Left hindlimb (tissue), 1 donor: ENCODE data around the gene SOX12.
A peak's percentile ranks its signal among the peaks of the same experiment; 100 is the strongest.

Experiments
- DNase-seq: peaks from one replicate; pipeline ENCODE4 v3.0.0-alpha.2; 2018

The SOX12 gene

GRCh38 chr20:301886-302848 lies 23.2 kb upstream of the SOX12 start:
- DNase-seq: no peak

- DNase-seq: no peak
Measured at GRCh38 chr20:305745-306144, 19.6 kb upstream of the SOX12 start.

DNA sequence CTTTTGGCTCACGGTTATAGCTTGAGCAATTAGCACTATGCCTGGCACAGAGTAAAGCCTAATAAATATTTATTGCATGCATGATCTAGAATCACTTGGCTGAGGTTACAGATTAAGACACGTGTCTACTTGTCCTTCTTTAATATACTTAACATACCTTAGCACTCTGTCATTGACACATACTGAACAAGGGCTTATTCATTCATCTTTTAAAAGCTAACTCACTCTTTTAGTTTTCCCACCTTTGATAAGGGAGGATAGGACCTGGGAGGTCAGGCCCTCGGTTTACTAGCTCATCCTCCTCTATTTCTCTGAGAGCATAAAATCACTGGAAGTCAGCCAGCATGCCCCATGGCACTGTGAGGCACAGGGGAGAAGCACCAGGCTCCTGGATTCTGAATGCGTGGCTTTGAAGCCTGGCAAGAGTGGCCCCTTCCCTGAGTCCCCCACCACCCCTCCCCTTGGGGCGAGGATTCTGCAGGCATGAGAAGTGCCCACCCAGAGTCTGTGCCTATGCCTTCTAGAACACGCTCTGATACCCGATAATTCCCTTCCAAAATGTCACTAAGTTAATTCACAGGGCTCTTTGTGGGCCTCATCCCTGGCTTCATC lies 16.8 kb upstream of the SOX12 start:
- no peak for DNase-seq

- DNase-seq: peak; percentile 49
Measured at GRCh38 chr20:309306-309840, 16.0 kb upstream of the SOX12 start.

DNA sequence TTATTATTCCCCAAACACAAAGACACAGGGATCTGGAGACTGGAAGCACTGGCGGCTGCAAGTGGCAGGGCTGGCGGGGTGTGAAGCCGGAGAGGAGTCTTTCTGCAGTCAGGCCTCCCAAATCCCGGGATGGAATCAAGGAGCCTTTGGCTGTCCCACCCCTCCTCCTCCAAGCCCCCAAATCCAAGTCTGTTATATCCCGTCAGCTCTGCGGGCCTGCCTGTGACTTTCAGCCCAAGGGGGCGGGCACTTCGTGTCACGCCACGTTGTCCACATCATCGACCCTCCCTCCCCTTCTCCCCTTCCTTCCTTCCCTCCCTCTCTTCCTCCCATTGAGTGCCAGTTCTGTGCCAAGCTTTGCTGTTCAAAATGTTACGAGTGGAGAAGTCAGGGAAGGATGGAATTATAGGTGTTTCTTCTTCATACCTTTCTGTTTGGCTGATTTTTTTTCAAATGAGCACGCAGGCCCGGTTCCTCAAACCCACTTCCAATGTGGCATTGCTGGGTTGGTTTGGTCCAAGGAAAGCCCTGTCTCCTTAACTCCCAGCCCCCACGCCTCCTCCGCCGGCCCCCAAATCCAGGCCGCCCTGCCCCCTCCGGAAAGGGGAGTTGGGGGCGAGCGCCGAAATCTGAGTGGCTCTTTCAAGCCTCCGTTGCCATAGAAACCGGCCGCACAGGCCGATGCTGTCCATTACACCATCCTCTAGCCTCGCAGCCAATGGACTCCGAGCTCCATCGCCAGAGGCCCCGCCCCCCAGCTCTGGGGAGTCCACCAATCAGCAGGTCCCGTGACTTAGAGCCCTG lies 15.3 kb upstream of the SOX12 start:
- DNase-seq: peak; percentile 100

DNA sequence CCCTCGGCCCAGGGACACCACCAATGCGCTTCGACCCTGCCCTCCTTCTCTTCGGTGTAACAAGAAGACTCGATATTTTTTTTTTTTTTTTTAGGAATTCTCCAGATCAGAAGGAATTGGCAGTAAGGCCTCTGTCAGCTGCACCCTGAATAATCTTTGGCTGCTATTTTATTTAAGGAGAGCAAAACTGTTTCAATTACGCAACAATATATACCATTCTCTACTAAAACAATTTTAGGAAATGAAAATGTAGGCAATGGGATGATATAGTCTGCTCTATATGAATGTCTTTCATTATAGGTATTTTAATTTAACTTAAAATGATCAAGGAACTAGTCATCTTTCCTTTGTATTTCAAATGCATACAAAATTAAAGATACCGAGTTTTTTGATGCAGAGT lies 14.7 kb upstream of the SOX12 start:
- DNase-seq: no peak

- no peak for DNase-seq
Measured at GRCh38 chr20:311609-312008, 13.7 kb upstream of the SOX12 start.

GRCh38 chr20:312067-312466 lies 13.3 kb upstream of the SOX12 start:
- no peak for DNase-seq

GRCh38 chr20:312866-313265 lies 12.5 kb upstream of the SOX12 start:
- no peak for DNase-seq

- DNase-seq: no peak
Measured at GRCh38 chr20:313402-313801, 11.9 kb upstream of the SOX12 start.

- DNase-seq: no peak
Measured at GRCh38 chr20:313948-314347, 11.4 kb upstream of the SOX12 start.

GRCh38 chr20:316316-317068 lies 8.9 kb upstream of the SOX12 start:
- no peak for DNase-seq

DNA sequence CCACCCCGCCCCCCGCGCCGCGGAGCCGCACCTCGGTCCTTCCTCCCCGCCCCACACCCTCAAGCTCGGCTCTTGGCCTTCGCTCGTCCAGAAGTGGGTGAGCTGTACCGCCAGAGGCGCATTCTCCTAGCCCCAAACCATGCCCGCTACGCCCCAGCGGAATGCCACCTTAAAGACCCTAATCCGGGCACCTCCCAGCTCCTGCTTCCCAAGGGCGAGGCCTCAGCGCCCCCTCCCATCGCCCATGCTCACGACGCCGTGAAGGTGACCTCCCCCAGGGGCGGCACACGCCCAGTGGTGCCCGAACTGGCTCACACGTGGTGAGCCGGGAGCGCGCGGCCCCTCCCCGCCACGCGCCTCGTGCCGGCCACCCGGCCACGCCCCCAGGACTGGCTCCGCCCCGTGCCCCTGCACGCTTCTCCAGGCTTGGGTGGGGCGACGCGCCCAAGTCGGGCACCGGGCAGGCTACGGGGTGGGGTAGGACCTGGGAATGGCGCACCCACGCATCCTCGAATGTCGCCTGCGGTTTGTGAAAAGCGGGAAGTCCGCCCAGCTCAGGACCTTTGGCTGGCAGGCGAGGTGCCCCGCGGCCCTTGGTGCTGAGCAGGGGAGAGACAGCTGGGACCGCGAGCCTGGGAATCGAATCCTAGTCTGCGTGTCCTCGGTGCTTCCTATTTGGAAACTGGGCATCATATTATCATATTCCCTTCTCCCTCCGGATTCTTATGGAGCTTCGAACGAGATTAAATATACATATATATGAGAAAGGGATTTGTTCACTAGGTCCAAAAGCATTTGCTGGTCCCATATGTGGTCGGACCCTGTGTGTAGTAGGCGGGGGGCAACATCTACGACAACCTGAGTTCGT lies 941 bp upstream of the SOX12 start:
- peak; percentile 91 for DNase-seq

- DNase-seq: peak; percentile 85
Measured at GRCh38 chr20:325889-326644, 715 bp downstream of the SOX12 start.

GRCh38 chr20:326645-327185 lies 1.4 kb downstream of the SOX12 start:
- no peak for DNase-seq

DNA sequence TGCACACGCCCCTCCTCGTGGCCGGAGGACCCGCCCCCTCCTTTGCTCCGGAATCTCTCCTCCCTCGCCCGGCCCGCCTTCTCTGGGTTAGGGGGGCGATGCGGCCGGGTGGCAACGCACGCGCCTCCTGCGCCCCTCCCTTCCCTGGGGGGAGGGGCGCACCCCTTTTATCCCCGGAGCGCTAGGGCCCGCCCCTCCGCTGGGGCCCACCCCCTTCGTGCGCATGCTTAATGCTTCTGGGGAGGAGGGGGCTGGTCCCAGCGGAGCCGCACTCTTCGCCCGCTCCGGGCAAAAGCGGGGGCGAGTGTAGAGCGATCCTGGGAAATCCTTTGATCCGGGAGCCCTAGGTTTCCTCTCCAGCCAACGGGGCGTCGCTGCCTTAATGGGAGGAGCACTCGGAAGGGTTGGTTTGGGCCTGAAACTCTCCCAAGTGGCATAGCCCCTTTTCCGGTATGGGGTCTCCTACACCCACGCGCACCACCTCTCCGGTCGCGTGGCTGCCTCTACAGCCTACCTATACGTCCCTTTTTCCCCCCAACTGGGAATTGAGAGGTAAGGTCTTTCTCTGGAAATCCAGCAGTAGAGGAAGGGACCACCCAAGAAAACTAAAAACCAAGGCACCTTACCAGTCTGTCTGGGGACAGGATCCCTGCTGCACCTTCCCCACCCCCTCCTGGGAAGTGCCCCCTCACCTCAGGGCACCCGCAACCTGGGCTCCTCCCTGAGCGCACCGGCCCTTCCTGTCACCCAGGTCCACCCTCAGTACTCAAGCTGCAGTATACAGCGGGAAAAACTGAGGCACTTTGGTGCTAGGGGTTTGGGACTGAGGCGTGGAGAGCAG lies 2.1 kb downstream of the SOX12 start:
- DNase-seq: peak; percentile 95

- DNase-seq: no peak
Measured at GRCh38 chr20:328027-328974, 2.9 kb downstream of the SOX12 start.
